CD14-positive monocyte (primary cell): Measurements from ENCODE around the gene CFAP126. TPM values are rescaled to one million over a fixed set of nuclear protein-coding genes. Genes with fewer than 3 reads are reported as not detected.

Experiments used
- DNase-seq, 3 donors: peaks; one replicate each; pipeline ENCODE4 v3.0.0-alpha.2; 2011 to 2022
- H2AFZ ChIP-seq: 2 replicates; pipeline ENCODE4 v1.6.0; 2012; ENCODE audit warnings: mild to moderate bottlenecking, low read depth, low read length, inconsistent platforms; ENCODE audit not compliant: insufficient read depth, poor library complexity, severe bottlenecking
- H3K27ac ChIP-seq, 2 donors: 1 replicate in 1 of 2; 2 replicates in 1 of 2; pipeline ENCODE4 v1.5.1; 2012 to 2013; ENCODE audit warnings: low read length in 2 of 2, control low read depth in 1 of 2, inconsistent platforms in 1 of 2, low read depth in 1 of 2, mild to moderate bottlenecking in 1 of 2
- H3K27me3 ChIP-seq, 2 donors: one replicate each; pipeline versions ENCODE4 v1.6.0 to v1.6.1; 2011 to 2013; ENCODE audit warnings: low read length in 2 of 2; ENCODE audit not compliant: control insufficient read depth in 2 of 2, insufficient read depth in 2 of 2
- H3K36me3 ChIP-seq, 2 donors: replicated peaks in 1 of 2; 1 replicate in 1 of 2; 2 replicates in 1 of 2; pipeline versions ENCODE4 v1.5.1 to v1.6.1; 2012 to 2013; ENCODE audit warnings: low read length in 2 of 2, control low read depth in 1 of 2, inconsistent platforms in 1 of 2, mild to moderate bottlenecking in 1 of 2; ENCODE audit not compliant: insufficient read depth in 2 of 2, control insufficient read depth in 1 of 2
- H3K4me1 ChIP-seq, 2 donors: 1 replicate in 1 of 2; 2 replicates in 1 of 2; pipeline versions ENCODE4 v1.5.1 to v1.6.1; 2012 to 2013; ENCODE audit warnings: low read length in 2 of 2, control low read depth in 1 of 2, inconsistent platforms in 1 of 2, mild to moderate bottlenecking in 1 of 2, moderate library complexity in 1 of 2; ENCODE audit not compliant: insufficient read depth in 2 of 2, control insufficient read depth in 1 of 2
- H3K4me2 ChIP-seq: replicated peaks from 2 replicates; pipeline ENCODE3; 2012; ENCODE audit warnings: low read length, moderate library complexity, mild to moderate bottlenecking; ENCODE audit not compliant: poor library complexity, severe bottlenecking; ENCODE audit errors: extremely low read depth
- H3K4me3 ChIP-seq, 3 experiments: fragments of 200-600 bp in 1 of 3; sonication (generic) in 1 of 3; replicated peaks in 1 of 3; 1 replicate in 2 of 3; 2 replicates in 1 of 3; pipeline ENCODE4 v1.5.1; 2011 to 2013; ENCODE audit warnings: low read length in 3 of 3, mild to moderate bottlenecking in 3 of 3, control low read depth in 2 of 3, low read depth in 2 of 3, inconsistent platforms in 1 of 3, moderate library complexity in 1 of 3
- H3K79me2 ChIP-seq: 2 replicates; pipeline ENCODE4 v1.6.0; 2012; ENCODE audit warnings: mild to moderate bottlenecking, control low read depth, inconsistent platforms, low read length, moderate library complexity; ENCODE audit not compliant: insufficient read depth
- H3K9ac ChIP-seq: 2 replicates; pipeline ENCODE4 v1.6.0; 2017; ENCODE audit warnings: low read length, mild to moderate bottlenecking; ENCODE audit not compliant: insufficient read depth, poor library complexity, severe bottlenecking
- H3K9me3 ChIP-seq, 2 donors: replicated peaks in 1 of 2; 1 replicate in 1 of 2; 2 replicates in 1 of 2; pipeline versions ENCODE4 v1.5.1 to v1.6.1; 2012 to 2013; ENCODE audit warnings: low read length in 2 of 2, control low read depth in 1 of 2; ENCODE audit not compliant: control insufficient read depth in 1 of 2, insufficient read depth in 1 of 2
- H4K20me1 ChIP-seq: 2 replicates; pipeline ENCODE4 v1.6.0; 2012; ENCODE audit warnings: mild to moderate bottlenecking, low read length, control low read depth, moderate library complexity; ENCODE audit not compliant: insufficient read depth
- H3K27ac Mint-ChIP-seq, 7 donors: one replicate each; pipeline ENCODE4 v1.8.0; 2020; ENCODE audit warnings: mild to moderate bottlenecking in 7 of 7, mixed read lengths in 7 of 7, moderate library complexity in 6 of 7, inconsistent platforms in 2 of 7
- H3K27me3 Mint-ChIP-seq, 3 donors: one replicate each; pipeline ENCODE4 v1.8.0; 2021 to 2022; ENCODE audit warnings: low read depth in 3 of 3, mild to moderate bottlenecking in 3 of 3, mixed read lengths in 3 of 3, moderate library complexity in 3 of 3, inconsistent platforms in 1 of 3
- H3K36me3 Mint-ChIP-seq, 2 donors: one replicate each; pipeline ENCODE4 v1.8.0; 2020; ENCODE audit warnings: mixed read lengths in 2 of 2, inconsistent platforms in 1 of 2, mild to moderate bottlenecking in 1 of 2
- H3K4me1 Mint-ChIP-seq: one replicate; pipeline ENCODE4 v1.8.0; 2020; ENCODE audit warnings: mild to moderate bottlenecking, mixed read lengths
- H3K4me3 Mint-ChIP-seq, 2 donors: one replicate each; pipeline ENCODE4 v1.8.0; 2020; ENCODE audit warnings: mild to moderate bottlenecking in 2 of 2, mixed read lengths in 2 of 2, moderate library complexity in 1 of 2
- H3K9me3 Mint-ChIP-seq, 7 donors: one replicate each; pipeline ENCODE4 v1.8.0; 2020 to 2022; ENCODE audit warnings: mixed read lengths in 7 of 7, mild to moderate bottlenecking in 6 of 7, moderate library complexity in 6 of 7, inconsistent platforms in 2 of 7
- WGBS: methylation state at CpG from one replicate; pipeline ENCODE4 v1.1.5; 2013; ENCODE audit warnings: missing lambda C conversion rate; ENCODE audit not compliant: insufficient coverage; 5-methylcytosine and 5-hydroxymethylcytosine counted together
- intact Hi-C, 2 donors: fragments of 100-400 bp; cut with micrococcal nuclease; formaldehyde crosslinking; loops; one replicate each; pipeline versions ENCODE4 v1.15.0 to v1.15.1; 2023
- polyA plus RNA-seq, 3 donors: library from polyadenylated mRNA; depleted of rRNA in 1 of 3; unstranded in 2 of 3; stranded (reverse) in 1 of 3; fragments of 300-500 nt in 2 of 3; fragments of >200 nt in 1 of 3; fragmentation: Illumina TruSeq in 2 of 3; gene quantifications; 1 replicate in 2 of 3; 2 replicates in 1 of 3; pipeline ENCODE4 v1.2.3, GENCODE V29; 2012 to 2021
- TF ChIP-seq, protein P1 (sequence below): fragments of 200-600 bp; IDR thresholded peaks from one replicate; pipeline ENCODE4 v1.8.0; 2022; ENCODE audit warnings: antibody characterized with exemption, mild to moderate bottlenecking

Gene CFAP126
- polyA plus RNA-seq, 3 donors = not detected

DNA sequence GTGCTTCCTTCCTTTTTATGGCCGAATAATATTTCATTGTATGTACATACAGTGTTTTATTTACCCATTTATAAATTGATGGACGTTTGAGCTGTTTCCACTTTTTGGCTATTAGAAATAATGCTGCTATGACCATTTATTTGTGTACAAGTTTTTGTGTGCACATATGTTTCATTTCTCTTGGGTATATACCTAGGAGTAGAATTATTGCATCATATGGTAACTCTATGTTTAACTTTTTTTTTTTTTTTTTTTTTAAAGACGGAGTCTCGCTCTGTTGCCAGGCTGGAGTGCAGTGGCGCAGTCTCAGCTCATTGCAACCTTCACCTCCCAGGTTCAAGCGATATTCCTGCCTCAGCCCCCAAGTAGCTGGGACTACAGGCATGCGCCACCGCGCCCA is 34.5 kb downstream of the CFAP126 start:
- peaks cover 79 to 88% of the 10 kb centered on the region in 2 donors for H3K36me3 Mint-ChIP-seq
- H3K4me2 ChIP-seq = no peak overlapping the region
- H4K20me1 ChIP-seq = no peaks in the 10 kb centered on the region
- H3K27me3 ChIP-seq = no peaks in the 10 kb centered on the region
- H3K27ac ChIP-seq = no peak overlapping the region
- no peak for DNase-seq
- no peaks in the 10 kb centered on the region for H3K4me1 ChIP-seq
- H2AFZ ChIP-seq = no peak overlapping the region
- TF ChIP-seq, protein P1, sequence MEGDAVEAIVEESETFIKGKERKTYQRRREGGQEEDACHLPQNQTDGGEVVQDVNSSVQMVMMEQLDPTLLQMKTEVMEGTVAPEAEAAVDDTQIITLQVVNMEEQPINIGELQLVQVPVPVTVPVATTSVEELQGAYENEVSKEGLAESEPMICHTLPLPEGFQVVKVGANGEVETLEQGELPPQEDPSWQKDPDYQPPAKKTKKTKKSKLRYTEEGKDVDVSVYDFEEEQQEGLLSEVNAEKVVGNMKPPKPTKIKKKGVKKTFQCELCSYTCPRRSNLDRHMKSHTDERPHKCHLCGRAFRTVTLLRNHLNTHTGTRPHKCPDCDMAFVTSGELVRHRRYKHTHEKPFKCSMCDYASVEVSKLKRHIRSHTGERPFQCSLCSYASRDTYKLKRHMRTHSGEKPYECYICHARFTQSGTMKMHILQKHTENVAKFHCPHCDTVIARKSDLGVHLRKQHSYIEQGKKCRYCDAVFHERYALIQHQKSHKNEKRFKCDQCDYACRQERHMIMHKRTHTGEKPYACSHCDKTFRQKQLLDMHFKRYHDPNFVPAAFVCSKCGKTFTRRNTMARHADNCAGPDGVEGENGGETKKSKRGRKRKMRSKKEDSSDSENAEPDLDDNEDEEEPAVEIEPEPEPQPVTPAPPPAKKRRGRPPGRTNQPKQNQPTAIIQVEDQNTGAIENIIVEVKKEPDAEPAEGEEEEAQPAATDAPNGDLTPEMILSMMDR = no peak
- H3K4me3 Mint-ChIP-seq = no peak overlapping the region
- H3K36me3 ChIP-seq = peaks cover 83 to 98% of the 10 kb centered on the region in 2 donors
- 100% methylated on average over 4 of the region's 9 CpGs for WGBS
- H3K27ac Mint-ChIP-seq = no peak overlapping the region
- H3K9me3 ChIP-seq = no peaks in the 10 kb centered on the region
- no peak overlapping the region for H3K9ac ChIP-seq
- no peaks in the 10 kb centered on the region for H3K79me2 ChIP-seq
- H3K9me3 Mint-ChIP-seq = no peaks in the 10 kb centered on the region
- intact Hi-C loops = no loop called here
- no peak overlapping the region for H3K4me3 ChIP-seq
- no peaks in the 10 kb centered on the region for H3K4me1 Mint-ChIP-seq
- no peaks in the 10 kb centered on the region for H3K27me3 Mint-ChIP-seq

DNA sequence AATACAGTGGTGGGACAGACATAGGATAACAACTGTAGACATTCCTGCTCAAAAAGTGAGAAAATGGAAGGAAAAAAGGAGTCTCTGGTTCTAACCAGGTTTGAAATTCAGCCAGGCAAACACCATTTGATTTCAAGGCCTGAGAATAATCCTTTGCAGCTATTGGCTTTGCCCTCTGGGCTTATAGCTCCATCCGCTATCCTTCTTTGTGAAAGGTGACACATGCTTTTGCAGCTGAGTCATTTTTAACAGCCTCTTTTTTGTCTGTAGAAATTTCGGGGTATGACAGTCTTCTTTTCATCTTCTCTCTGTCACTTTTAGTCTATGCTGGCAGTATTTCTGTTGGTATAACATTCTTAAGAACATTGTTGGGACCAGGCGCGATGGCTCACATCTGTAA is 37.3 kb downstream of the CFAP126 start:
- Histone ChIP-seq H3K9me3 (no peaks in the 10 kb centered on the region), H4K20me1 (no peaks in the 10 kb centered on the region), H3K27me3 (no peaks in the 10 kb centered on the region), H3K4me2 (no peak overlapping the region), H3K4me1 (no peaks in the 10 kb centered on the region), H3K79me2 (no peaks in the 10 kb centered on the region), H3K27ac (no peak overlapping the region), H3K4me3 (no peak overlapping the region), H3K9ac (no peak overlapping the region), H3K36me3 (peaks cover 76 to 92% of the 10 kb centered on the region in 2 donors), H2AFZ (no peak overlapping the region)
- TF ChIP-seq, protein P1 = no peak
- H3K4me3 Mint-ChIP-seq = no peak overlapping the region
- intact Hi-C loops = no loop called here
- DNase-seq = no peak
- H3K27ac Mint-ChIP-seq = peak overlapping the region in 1 of 7 donors; percentile 42
- H3K9me3 Mint-ChIP-seq = no peaks in the 10 kb centered on the region
- H3K36me3 Mint-ChIP-seq = peaks cover 79 to 93% of the 10 kb centered on the region in 2 donors
- no peaks in the 10 kb centered on the region for H3K4me1 Mint-ChIP-seq
- WGBS = 72% methylated on average over 2 of the region's 4 CpGs
- H3K27me3 Mint-ChIP-seq = no peaks in the 10 kb centered on the region
